Muscle of leg (tissue), 11 donors: ENCODE measurements around the gene TGM6. TPM values are rescaled to one million over a fixed set of nuclear protein-coding genes. Genes with fewer than 3 reads are reported as not detected.

Source experiments
- DNase-seq: peaks from one replicate; pipeline ENCODE4 v3.0.0; 2013
- H3K27ac ChIP-seq: one replicate; pipeline ENCODE4 v1.5.1; 2013; ENCODE audit warnings: mild to moderate bottlenecking, low read length, control low read depth
- H3K27me3 ChIP-seq: one replicate; pipeline ENCODE4 v1.6.1; 2013; ENCODE audit warnings: low read length; ENCODE audit not compliant: control insufficient read depth, insufficient read depth
- H3K36me3 ChIP-seq: one replicate; pipeline ENCODE4 v1.6.1; 2013; ENCODE audit warnings: low read length; ENCODE audit not compliant: control insufficient read depth, insufficient read depth
- H3K4me1 ChIP-seq: one replicate; pipeline ENCODE4 v1.6.1; 2013; ENCODE audit warnings: low read length; ENCODE audit not compliant: control insufficient read depth, insufficient read depth
- H3K4me3 ChIP-seq: one replicate; pipeline ENCODE4 v1.5.1; 2013; ENCODE audit warnings: low read length, control low read depth
- H3K9me3 ChIP-seq: replicated peaks from 2 replicates; pipeline ENCODE4 v1.6.1; 2013; ENCODE audit warnings: low read depth, low read length; ENCODE audit not compliant: control insufficient read depth
- WGBS: methylation state at CpG from one replicate; pipeline ENCODE4 v1.1.5; 2013; ENCODE audit warnings: missing lambda C conversion rate; ENCODE audit not compliant: insufficient coverage; 5-methylcytosine and 5-hydroxymethylcytosine counted together
- polyA plus RNA-seq, 8 donors: library from polyadenylated mRNA; unstranded; fragments of 120-200 nt; gene quantifications; one replicate each; pipeline versions ENCODE4 v1.2.1 to v1.2.3, GENCODE V29; 2013; ENCODE audit warnings: inconsistent platforms in 1 of 8, low replicate concordance in 1 of 8; ENCODE audit not compliant: insufficient read length in 8 of 8, insufficient read depth in 1 of 8
- total RNA-seq: library from RNA; stranded (reverse); fragments of 120-200 nt; gene quantifications from one replicate; pipeline ENCODE4 v1.2.4, GENCODE V29; 2013

Gene TGM6
- total and polyA plus RNA-seq, 9 donors, result not detected

DNA sequence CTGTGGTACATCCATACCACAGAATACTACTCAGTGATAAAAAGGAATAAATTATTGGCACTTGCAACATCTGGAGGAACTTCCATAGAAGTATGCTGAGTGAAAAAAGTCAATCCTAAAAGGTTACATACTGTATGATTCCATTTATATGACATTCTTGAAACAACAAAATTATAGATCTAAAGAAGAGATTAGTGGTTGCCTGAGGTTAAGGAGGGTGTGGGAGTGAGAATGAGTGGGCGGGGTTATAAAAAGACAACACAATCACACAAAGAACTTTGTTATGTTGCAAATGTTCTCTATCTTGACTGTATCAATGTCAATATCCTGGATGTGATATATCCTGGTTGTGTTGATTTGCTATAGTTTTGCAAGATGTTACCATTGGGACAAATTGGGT, 68.7 kb downstream of the TGM6 start:
- WGBS, result no CpG with 5 or more reads among the region's 1 CpG
- H3K27me3 ChIP-seq, result no peaks in the 10 kb centered on the region
- no peaks in the 10 kb centered on the region for H3K36me3 ChIP-seq
- H3K4me3 ChIP-seq, result no peak overlapping the region
- peaks cover 3% of the 10 kb centered on the region for H3K4me1 ChIP-seq
- no peak for DNase-seq
- no peaks in the 10 kb centered on the region for H3K9me3 ChIP-seq
- no peak overlapping the region for H3K27ac ChIP-seq

DNA sequence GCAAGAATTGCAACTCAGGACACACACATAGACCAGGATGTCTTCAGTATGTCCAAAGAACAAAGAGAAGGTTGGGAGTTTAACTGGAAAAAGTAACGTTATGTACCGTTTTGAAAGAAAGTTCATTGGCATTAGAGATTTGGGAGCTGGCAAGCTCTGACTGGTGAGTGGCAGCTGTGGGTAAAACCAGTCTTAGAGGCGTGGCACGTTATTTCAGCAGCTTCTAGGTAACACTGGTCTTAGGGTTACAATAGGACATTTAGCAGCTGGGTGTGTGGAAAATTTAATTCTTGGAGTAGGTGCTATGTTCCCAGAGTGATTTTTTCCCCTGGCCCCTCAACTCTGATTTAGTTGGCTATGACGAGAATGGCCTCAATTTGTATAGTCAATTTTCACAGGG, 70.7 kb downstream of the TGM6 start:
- WGBS, result 58% methylated on average over 4 of the region's 5 CpGs
- Histone ChIP-seq H3K36me3 (no peaks in the 10 kb centered on the region), H3K9me3 (no peaks in the 10 kb centered on the region), H3K27me3 (no peaks in the 10 kb centered on the region), H3K4me3 (no peak overlapping the region), H3K4me1 (peaks cover 3% of the 10 kb centered on the region), H3K27ac (no peak overlapping the region)
- no peak for DNase-seq

DNA sequence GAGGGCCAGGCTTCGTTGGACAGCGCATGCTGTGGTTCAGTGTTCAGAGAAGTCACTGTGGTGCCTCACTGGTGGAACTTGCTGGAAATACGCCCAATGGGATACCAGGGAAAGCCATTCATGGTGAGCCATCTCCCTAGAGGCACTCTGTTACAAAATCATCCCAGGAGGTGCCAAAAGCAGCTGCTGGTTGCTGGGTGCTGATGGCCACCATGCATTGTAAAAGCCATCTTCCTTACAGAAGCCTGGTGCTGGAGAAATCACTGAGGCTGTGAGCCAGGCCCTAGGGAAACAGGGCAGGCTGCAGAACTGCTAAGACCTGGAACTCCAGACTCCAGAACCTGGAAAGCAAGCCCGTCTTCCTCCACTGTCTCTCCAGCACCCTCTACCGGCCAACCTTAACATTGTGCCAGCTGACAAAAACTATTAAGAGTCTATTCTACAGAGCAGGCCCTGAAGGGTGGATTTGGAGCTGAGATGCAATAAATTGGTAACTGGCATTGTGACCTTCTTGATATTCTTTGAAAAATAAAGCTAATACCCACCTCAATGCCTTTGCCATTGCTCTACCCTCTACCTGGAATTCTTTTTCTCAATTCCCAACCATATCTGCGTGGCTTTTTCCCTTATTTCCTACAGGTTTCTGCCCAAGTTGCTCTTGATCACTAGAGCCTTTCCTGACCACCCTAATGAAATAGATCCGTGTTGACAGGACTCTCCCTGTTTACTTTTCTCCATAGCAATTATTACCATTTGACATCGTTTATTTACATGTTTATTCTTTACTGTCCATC, 71.4 kb downstream of the TGM6 start:
- H3K36me3 ChIP-seq, result no peaks in the 10 kb centered on the region
- DNase-seq, result peak; percentile 73
- WGBS, result 73% methylated on average over 5 of the region's 8 CpGs
- H3K27me3 ChIP-seq, result no peaks in the 10 kb centered on the region
- H3K27ac ChIP-seq, result no peak overlapping the region
- H3K4me3 ChIP-seq, result no peak overlapping the region
- no peaks in the 10 kb centered on the region for H3K9me3 ChIP-seq
- H3K4me1 ChIP-seq, result peaks cover 3% of the 10 kb centered on the region

DNA sequence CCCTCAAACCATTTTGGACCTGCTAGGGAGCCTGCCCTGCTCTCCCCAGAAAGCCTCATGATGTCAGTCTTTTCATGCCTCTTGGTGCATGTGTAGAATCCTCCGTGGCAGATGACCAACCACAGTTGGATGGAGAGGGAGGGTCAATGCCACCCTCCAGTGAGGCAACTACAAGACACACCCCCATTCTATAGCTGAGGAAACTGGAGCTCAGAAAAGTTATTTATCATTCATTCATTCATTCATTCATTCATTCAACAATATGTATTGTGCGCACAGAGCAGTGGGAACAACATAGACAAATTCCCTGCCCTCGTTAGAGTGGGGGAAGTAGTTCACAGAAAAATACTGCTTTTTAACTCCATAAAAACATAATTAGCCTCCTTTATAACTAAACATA, 73.1 kb downstream of the TGM6 start:
- WGBS, result no CpG with 5 or more reads among the region's 3 CpGs
- Histone ChIP-seq H3K36me3 (peaks cover 2% of the 10 kb centered on the region), H3K27me3 (no peaks in the 10 kb centered on the region), H3K27ac (no peak overlapping the region), H3K4me3 (no peak overlapping the region), H3K4me1 (peaks cover 3% of the 10 kb centered on the region), H3K9me3 (no peaks in the 10 kb centered on the region)
- DNase-seq, result no peak

DNA sequence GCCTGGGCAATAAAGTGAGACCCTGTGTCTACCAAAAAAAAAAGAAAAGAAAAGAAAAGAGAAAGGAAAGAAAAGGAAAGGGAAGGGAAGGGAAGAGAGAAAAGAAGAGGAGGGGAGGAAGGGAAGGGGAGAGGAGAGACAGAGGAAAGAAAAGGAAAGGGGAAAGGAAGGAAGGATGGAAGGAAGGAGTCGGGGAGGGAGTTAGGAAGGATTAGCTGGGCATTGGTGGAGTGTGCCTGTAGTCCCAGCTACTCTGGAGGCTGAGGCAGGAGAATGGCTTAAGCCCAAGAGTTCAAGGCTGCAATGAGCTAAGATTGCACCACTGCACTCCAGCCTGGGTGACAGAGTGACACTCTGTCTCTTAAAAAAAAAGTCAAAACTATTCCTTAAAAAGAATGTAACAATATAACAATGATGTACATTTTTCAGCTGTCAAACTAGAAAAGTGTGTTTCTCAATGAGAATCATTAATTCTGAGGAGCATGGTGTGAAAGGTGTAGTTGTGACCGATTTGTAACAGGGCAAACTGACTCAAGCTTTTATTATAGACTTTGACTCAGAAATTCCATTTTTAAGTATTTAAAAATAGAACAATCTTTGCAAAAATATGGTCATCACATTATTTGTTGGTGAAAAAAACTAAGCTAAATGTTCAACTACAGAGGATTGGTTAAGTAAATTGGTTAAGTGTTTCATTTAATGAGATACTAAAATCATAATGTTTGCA, 75.2 kb downstream of the TGM6 start:
- WGBS, result 50% methylated on average over 1 of the region's 2 CpGs
- Histone ChIP-seq H3K27me3 (no peaks in the 10 kb centered on the region), H3K9me3 (no peaks in the 10 kb centered on the region), H3K36me3 (peaks cover 11% of the 10 kb centered on the region), H3K4me3 (no peak overlapping the region), H3K4me1 (peaks cover 3% of the 10 kb centered on the region), H3K27ac (no peak overlapping the region)
- no peak for DNase-seq

DNA sequence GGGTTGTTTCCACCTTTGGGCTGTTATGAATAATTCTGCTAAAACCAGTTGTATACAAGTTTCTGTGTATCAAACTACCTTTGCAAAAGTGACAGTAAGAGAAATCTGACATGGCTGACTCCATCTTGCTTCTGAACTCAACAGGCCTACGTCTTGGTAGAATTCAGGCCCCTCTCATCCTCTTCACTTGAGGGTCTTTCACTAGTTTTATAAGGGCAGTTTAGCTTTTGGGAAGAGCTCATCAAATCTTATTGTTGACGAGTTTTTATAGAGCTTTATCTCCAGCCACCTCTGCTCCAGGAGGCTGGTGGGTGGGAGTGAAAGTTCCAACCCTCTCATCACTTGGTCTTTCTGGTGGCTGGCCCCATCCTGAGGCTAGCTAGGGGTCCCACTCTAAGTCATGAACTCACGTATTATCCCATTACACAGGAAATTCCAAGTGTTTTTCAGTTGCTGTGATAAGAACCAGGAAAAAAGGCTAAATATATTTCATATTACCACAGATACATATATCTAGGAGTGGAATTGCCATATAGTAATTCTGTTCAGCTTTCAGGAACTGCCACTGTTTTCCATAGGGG, 78.3 kb downstream of the TGM6 start:
- Histone ChIP-seq H3K27ac (no peak overlapping the region), H3K4me3 (no peak overlapping the region), H3K9me3 (no peaks in the 10 kb centered on the region), H3K27me3 (no peaks in the 10 kb centered on the region), H3K4me1 (no peaks in the 10 kb centered on the region), H3K36me3 (peaks cover 40% of the 10 kb centered on the region)
- WGBS, result no CpG with 5 or more reads among the region's 3 CpGs
- no peak for DNase-seq

DNA sequence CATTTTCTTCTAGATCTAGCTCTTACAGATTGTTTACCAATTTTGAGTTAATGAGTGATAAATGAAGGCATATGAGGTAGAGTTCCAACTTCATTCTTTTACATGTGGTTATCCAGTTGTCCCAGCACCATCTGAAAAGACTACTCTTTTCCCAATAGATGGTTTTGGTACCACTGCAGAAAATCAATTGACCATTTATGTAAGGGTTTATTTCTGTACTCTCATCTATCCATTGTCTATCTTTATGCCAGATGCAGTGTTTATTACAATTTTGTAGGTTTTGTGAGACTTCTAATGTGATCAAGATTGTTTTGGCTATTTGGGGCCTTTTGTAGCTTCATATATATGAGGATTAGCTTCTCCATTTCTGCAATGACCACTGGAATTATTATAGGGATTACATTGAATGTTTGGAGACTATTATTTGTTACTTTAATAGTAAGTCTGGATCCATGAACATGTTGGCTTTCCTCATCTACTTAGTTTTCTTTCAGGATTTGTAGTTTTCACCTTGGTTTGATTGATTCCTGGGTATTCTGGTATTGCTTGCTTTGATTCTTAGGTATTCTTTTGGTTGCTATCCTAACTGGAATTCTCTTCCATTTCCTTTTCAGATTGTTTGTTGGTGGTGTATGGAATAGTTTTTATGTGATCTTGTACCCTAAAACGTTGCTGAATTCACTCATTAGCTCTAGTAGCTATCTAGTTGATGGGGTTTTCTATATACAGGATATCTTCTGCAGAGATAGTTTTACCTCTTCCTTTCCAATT, 79.5 kb downstream of the TGM6 start:
- no CpG with 5 or more reads among the region's 1 CpG for WGBS
- no peak overlapping the region for H3K27ac ChIP-seq
- no peaks in the 10 kb centered on the region for H3K27me3 ChIP-seq
- no peak overlapping the region for H3K4me3 ChIP-seq
- no peak for DNase-seq
- H3K9me3 ChIP-seq, result no peaks in the 10 kb centered on the region
- H3K36me3 ChIP-seq, result peaks cover 50% of the 10 kb centered on the region
- H3K4me1 ChIP-seq, result no peaks in the 10 kb centered on the region

DNA sequence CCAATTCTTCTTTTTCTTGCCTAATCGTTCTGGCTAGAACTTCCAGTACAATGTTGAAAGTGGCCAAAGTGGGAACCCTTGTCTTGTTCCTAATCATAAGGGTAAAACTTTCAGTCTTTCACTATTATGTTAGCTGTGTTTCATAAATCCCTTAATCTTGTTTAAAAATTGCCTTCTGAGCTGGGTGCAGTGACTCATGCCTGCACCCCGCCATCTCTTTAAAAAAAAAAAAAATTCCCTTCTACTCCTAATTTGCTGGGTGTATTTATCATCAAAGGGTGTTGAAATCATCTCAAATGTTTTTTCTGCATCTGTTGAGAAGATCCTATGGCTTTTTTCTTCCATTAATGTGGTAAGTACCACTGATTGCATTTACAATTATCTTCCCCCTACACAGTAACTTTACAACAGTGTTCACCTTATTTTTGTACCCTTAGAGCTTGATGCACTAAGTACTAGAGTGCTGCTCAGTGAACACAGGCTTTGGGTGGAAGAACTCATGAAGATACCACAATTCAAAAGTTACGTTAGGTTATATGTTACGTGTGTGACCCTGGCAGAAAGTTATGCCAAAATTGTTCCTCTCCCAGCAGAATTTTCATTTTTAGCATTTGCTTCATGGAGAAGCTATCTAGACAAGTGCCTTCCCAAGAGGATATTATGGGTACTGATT, 80.2 kb downstream of the TGM6 start:
- H3K36me3 ChIP-seq, result peaks cover 58% of the 10 kb centered on the region
- WGBS, result 100% methylated on average over 2 of the region's 4 CpGs
- no peaks in the 10 kb centered on the region for H3K27me3 ChIP-seq
- H3K4me3 ChIP-seq, result no peak overlapping the region
- no peaks in the 10 kb centered on the region for H3K9me3 ChIP-seq
- no peak overlapping the region for H3K27ac ChIP-seq
- no peaks in the 10 kb centered on the region for H3K4me1 ChIP-seq
- DNase-seq, result no peak

DNA sequence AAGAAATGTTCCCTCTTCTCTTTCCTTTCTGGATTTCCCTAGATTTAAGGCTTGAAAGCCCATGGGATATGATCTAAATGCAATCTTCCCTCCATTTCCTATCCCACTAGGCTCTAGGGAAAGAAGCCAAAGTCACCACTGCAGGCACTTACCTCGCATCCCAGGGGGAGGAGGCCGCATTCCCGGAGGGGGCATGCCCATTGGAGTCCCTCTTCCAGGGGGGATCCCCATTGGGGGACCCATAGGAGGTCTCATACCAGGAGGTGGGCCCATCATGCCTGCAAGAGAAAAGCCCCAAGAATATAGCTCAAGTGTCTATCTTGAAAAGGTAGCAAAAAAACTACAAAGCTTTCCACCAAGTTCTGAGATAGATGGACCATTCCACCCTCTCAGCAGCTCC, 81.8 kb downstream of the TGM6 start:
- H3K36me3 ChIP-seq, result peaks cover 69% of the 10 kb centered on the region
- H3K27me3 ChIP-seq, result no peaks in the 10 kb centered on the region
- H3K4me1 ChIP-seq, result no peaks in the 10 kb centered on the region
- DNase-seq, result no peak
- H3K4me3 ChIP-seq, result no peak overlapping the region
- H3K27ac ChIP-seq, result no peak overlapping the region
- no peaks in the 10 kb centered on the region for H3K9me3 ChIP-seq
- 88% methylated on average over 3 of the region's 3 CpGs for WGBS
